Astrocyte (in vitro differentiated cells and primary cell): Measurements from ENCODE around the gene ZNF618. TPM values are rescaled to one million over a fixed set of nuclear protein-coding genes. Genes with fewer than 3 reads are reported as not detected.

Source experiments
- DNase-seq: peaks from one replicate; pipeline ENCODE4 v3.0.0-alpha.2; 2010; ENCODE audit warnings: low read depth
- FAIRE-seq: peaks from 2 replicates; lab custom pipeline; 2011; peaks lifted over from hg19 to GRCh38; lab: Jason Lieb, UNC
- H2AFZ ChIP-seq: 2 replicates; pipeline ENCODE4 v1.6.0; 2012; ENCODE audit warnings: low read depth, low read length, inconsistent platforms
- H3K27ac ChIP-seq: 2 replicates; pipeline ENCODE4 v1.5.1; 2011; ENCODE audit warnings: low read depth, low read length, inconsistent platforms
- H3K27me3 ChIP-seq: 2 replicates; pipeline ENCODE4 v1.6.0; 2011; ENCODE audit warnings: low read length, inconsistent platforms; ENCODE audit not compliant: insufficient read depth
- H3K36me3 ChIP-seq: 2 replicates; pipeline ENCODE4 v1.5.1; 2011; ENCODE audit warnings: low read length, inconsistent platforms; ENCODE audit not compliant: insufficient read depth
- H3K4me1 ChIP-seq: 2 replicates; pipeline ENCODE4 v1.5.1; 2011; ENCODE audit warnings: low read length, inconsistent platforms; ENCODE audit not compliant: insufficient read depth
- H3K4me2 ChIP-seq: 2 replicates; pipeline ENCODE4 v1.6.0; 2012; ENCODE audit warnings: low read length, inconsistent platforms
- H3K4me3 ChIP-seq: 2 replicates; pipeline ENCODE4 v1.5.1; 2011; ENCODE audit warnings: low read depth, mild to moderate bottlenecking, low read length, inconsistent platforms; ENCODE audit not compliant: insufficient read depth
- H3K79me2 ChIP-seq: 2 replicates; pipeline ENCODE4 v1.6.0; 2012; ENCODE audit warnings: mild to moderate bottlenecking, low read length, inconsistent platforms; ENCODE audit not compliant: insufficient read depth
- H3K9ac ChIP-seq: 2 replicates; pipeline ENCODE4 v1.6.0; 2012; ENCODE audit warnings: mild to moderate bottlenecking, low read length, inconsistent platforms
- H3K9me3 ChIP-seq: 2 replicates; pipeline ENCODE4 v1.5.1; 2012; ENCODE audit warnings: low read depth, mild to moderate bottlenecking, low read length, inconsistent platforms; ENCODE audit not compliant: insufficient read depth
- H4K20me1 ChIP-seq: 2 replicates; pipeline ENCODE4 v1.6.0; 2012; ENCODE audit warnings: low read length, inconsistent platforms; ENCODE audit not compliant: insufficient read depth
- H3K27ac Mint-ChIP-seq: one replicate; pipeline ENCODE4 v1.8.0; 2021; ENCODE audit warnings: mild to moderate bottlenecking, mixed read lengths; ENCODE audit not compliant: unreplicated experiment
- H3K27me3 Mint-ChIP-seq: one replicate; pipeline ENCODE4 v1.8.0; 2021; ENCODE audit warnings: low read depth, mixed read lengths; ENCODE audit not compliant: unreplicated experiment
- H3K36me3 Mint-ChIP-seq: one replicate; pipeline ENCODE4 v1.8.0; 2021; ENCODE audit warnings: low read depth, mixed read lengths; ENCODE audit not compliant: unreplicated experiment
- H3K4me1 Mint-ChIP-seq: one replicate; pipeline ENCODE4 v1.8.0; 2021; ENCODE audit warnings: low read depth, mixed read lengths; ENCODE audit not compliant: unreplicated experiment
- H3K4me3 Mint-ChIP-seq: one replicate; pipeline ENCODE4 v1.8.0; 2021; ENCODE audit warnings: mild to moderate bottlenecking, moderate library complexity, mixed read lengths; ENCODE audit not compliant: unreplicated experiment
- H3K9me3 Mint-ChIP-seq: one replicate; pipeline ENCODE4 v1.8.0; 2021; ENCODE audit warnings: mild to moderate bottlenecking, mixed read lengths; ENCODE audit not compliant: unreplicated experiment
- CTCF ChIP-seq: IDR thresholded peaks from 2 replicates; pipeline ENCODE4 v1.5.1; 2011; ENCODE audit warnings: low read depth, mild to moderate bottlenecking, inconsistent platforms, low read length, moderate library complexity; ENCODE audit not compliant: insufficient read depth
- EZH2 ChIP-seq: IDR thresholded peaks from 2 replicates; pipeline ENCODE4 v1.6.1; 2012; ENCODE audit warnings: mild to moderate bottlenecking, low read length, inconsistent platforms; ENCODE audit not compliant: insufficient read depth
- total RNA-seq: library from RNA; stranded (reverse); gene quantifications from 2 replicates; pipeline ENCODE4 v1.2.1, GENCODE V29; 2021

The ZNF618 gene
- total RNA-seq, 1 donor from 2014 or later: 30.1 TPM

- Mint-ChIP-seq H3K4me1 (peaks cover 6% of the 10 kb centered on the region), H3K27me3 (no peaks in the 10 kb centered on the region), H3K4me3 (no peak overlapping the region), H3K9me3 (no peaks in the 10 kb centered on the region), H3K27ac (no peak overlapping the region), H3K36me3 (peaks cover 10% of the 10 kb centered on the region)
- no peak for TF ChIP-seq EZH2
- TF ChIP-seq CTCF: no peak
- Histone ChIP-seq H3K36me3 (no peaks in the 10 kb centered on the region), H3K27me3 (no peaks in the 10 kb centered on the region), H3K79me2 (peaks cover 83% of the 10 kb centered on the region), H3K4me1 (peaks cover 4% of the 10 kb centered on the region), H3K9ac (no peak overlapping the region), H2AFZ (no peak overlapping the region), H4K20me1 (peaks cover 36% of the 10 kb centered on the region), H3K4me2 (no peak overlapping the region), H3K27ac (no peak overlapping the region), H3K9me3 (no peaks in the 10 kb centered on the region), H3K4me3 (no peak overlapping the region)
- FAIRE-seq: no peak
- DNase-seq: no peak
Measured at GRCh38 chr9:113947941-113948340, 71.8 kb downstream of the ZNF618 start.

GRCh38 chr9:113948891-113949570 lies 72.9 kb downstream of the ZNF618 start:
- H3K79me2 ChIP-seq: peaks cover 82% of the 10 kb centered on the region
- H3K4me2 ChIP-seq: no peak overlapping the region
- H3K27me3 ChIP-seq: no peaks in the 10 kb centered on the region
- Mint-ChIP-seq H3K36me3 (peaks cover 10% of the 10 kb centered on the region), H3K4me1 (peaks cover 17% of the 10 kb centered on the region), H3K27me3 (no peaks in the 10 kb centered on the region), H3K27ac (no peak overlapping the region), H3K4me3 (no peak overlapping the region), H3K9me3 (no peaks in the 10 kb centered on the region)
- H3K36me3 ChIP-seq: no peaks in the 10 kb centered on the region
- FAIRE-seq (no peak), DNase-seq (no peak)
- peaks cover 25% of the 10 kb centered on the region for H4K20me1 ChIP-seq
- H2AFZ ChIP-seq: no peak overlapping the region
- no peak overlapping the region for H3K4me3 ChIP-seq
- TF ChIP-seq EZH2: no peak
- TF ChIP-seq CTCF: no peak
- H3K4me1 ChIP-seq: peaks cover 15% of the 10 kb centered on the region
- no peak overlapping the region for H3K27ac ChIP-seq
- H3K9me3 ChIP-seq: no peaks in the 10 kb centered on the region
- H3K9ac ChIP-seq: no peak overlapping the region

- FAIRE-seq: no peak
- Histone ChIP-seq H3K9me3 (no peaks in the 10 kb centered on the region), H3K4me2 (no peak overlapping the region), H3K27me3 (no peaks in the 10 kb centered on the region), H3K4me1 (peaks cover 21% of the 10 kb centered on the region), H2AFZ (no peak overlapping the region), H3K4me3 (no peak overlapping the region), H4K20me1 (peaks cover 25% of the 10 kb centered on the region), H3K27ac (no peak overlapping the region), H3K9ac (no peak overlapping the region), H3K36me3 (no peaks in the 10 kb centered on the region), H3K79me2 (peaks cover 88% of the 10 kb centered on the region)
- H3K9me3 Mint-ChIP-seq: no peaks in the 10 kb centered on the region
- TF ChIP-seq CTCF (no peak), EZH2 (no peak)
- H3K4me1 Mint-ChIP-seq: peaks cover 23% of the 10 kb centered on the region
- peaks cover 10% of the 10 kb centered on the region for H3K36me3 Mint-ChIP-seq
- DNase-seq: no peak
- H3K27ac Mint-ChIP-seq: peak overlapping the region; percentile 43
- H3K27me3 Mint-ChIP-seq: no peaks in the 10 kb centered on the region
- no peak overlapping the region for H3K4me3 Mint-ChIP-seq
Measured at GRCh38 chr9:113949571-113950078, 73.5 kb downstream of the ZNF618 start.
